Measurements from ENCODE around the gene SHC1. TPM values are rescaled to one million over a fixed set of nuclear protein-coding genes. Genes with fewer than 3 reads are reported as not detected.
"Not testable (repeated sequence)": the region's sequence is repeated elsewhere in the genome, so short reads cannot be mapped to it uniquely, and the experiment has no call there.

Gene SHC1
- total and polyA plus RNA-seq, 5 experiments from 2014 or later: 22.6 to 68.5 (median 27.4) TPM

GRCh38 chr1:154990276-154990675 lies 19.7 kb upstream of the SHC1 start:
- Mint-ChIP-seq H3K4me1 (peaks cover 9 to 25% (median 15%) of the 10 kb centered on the region in 4 donors), H3K9me3 (no peaks in the 10 kb centered on the region), H3K27ac (no peak overlapping the region), H3K36me3 (peaks cover 0 to 39% (median 3%) of the 10 kb centered on the region in 3 donors), H3K27me3 (no peaks in the 10 kb centered on the region), H3K4me3 (no peak overlapping the region)
- POLR2A ChIA-PET: interaction anchor here (0.6 to 1.6 kb wide), 5 partner anchors 9 to 54 kb away, joined by 3 to 4 read pairs (median 3); partner anchors contain the start of genes PBXIP1 and PMVK
- no peak for DNase-seq
- ATAC-seq: no peak

GRCh38 chr1:154989195-154989860 lies 18.8 kb upstream of the SHC1 start:
- DNase-seq (no peak), ATAC-seq (no peak)
- Mint-ChIP-seq H3K36me3 (peaks cover 0 to 42% (median 3%) of the 10 kb centered on the region in 3 donors), H3K4me1 (peaks cover 9 to 31% (median 15%) of the 10 kb centered on the region in 4 donors), H3K27ac (peak overlapping the region in 2 of 10 donors; percentile 79 to 88), H3K27me3 (no peaks in the 10 kb centered on the region), H3K4me3 (no peak overlapping the region), H3K9me3 (no peaks in the 10 kb centered on the region)
- POLR2A ChIA-PET: interaction anchor here (0.9 to 1.6 kb wide), 3 partner anchors 33 to 53 kb away, joined by 3 to 4 read pairs (median 3); partner anchors contain the start of genes PBXIP1 and PMVK

- Mint-ChIP-seq H3K9me3 (no peaks in the 10 kb centered on the region), H3K36me3 (peaks cover 0 to 42% (median 3%) of the 10 kb centered on the region in 3 donors), H3K27ac (peak overlapping the region in 3 of 10 donors; percentile 15 to 66 (median 40))
Measured at GRCh38 chr1:154988058-154988954, 17.8 kb upstream of the SHC1 start.

GRCh38 chr1:154987326-154987725 lies 16.8 kb upstream of the SHC1 start:
- Mint-ChIP-seq H3K36me3 (peaks cover 0 to 40% (median 3%) of the 10 kb centered on the region in 3 donors), H3K4me3 (no peak overlapping the region), H3K27me3 (no peaks in the 10 kb centered on the region), H3K9me3 (no peaks in the 10 kb centered on the region), H3K27ac (peak overlapping the region in 2 of 10 donors; percentile 20 to 21), H3K4me1 (peaks cover 10 to 37% (median 15%) of the 10 kb centered on the region in 4 donors)
- DNase-seq: no peak
- POLR2A ChIA-PET: interaction anchor here (0.9 to 2.0 kb wide), 2 partner anchors 12 to 23 kb away, joined by 3 to 7 read pairs; no protein-coding TSS in a partner anchor
- no peak for ATAC-seq

More at GRCh38 chr1:154988058-154988954, 17.8 kb upstream of the SHC1 start:
- Mint-ChIP-seq H3K4me3 (peak overlapping the region in 1 of 10 donors; percentile 29), H3K4me1 (peaks cover 9 to 38% (median 15%) of the 10 kb centered on the region in 4 donors), H3K27me3 (no peaks in the 10 kb centered on the region)
- POLR2A ChIA-PET: interaction anchor here (0.6 to 2.0 kb wide), 4 partner anchors 11 to 52 kb away, joined by 3 to 7 read pairs (median 3); partner anchors contain the start of gene PMVK
- ATAC-seq (no peak), DNase-seq (no peak)

- H3K27ac Mint-ChIP-seq, H3K27me3 Mint-ChIP-seq, DNase-seq, H3K4me3 Mint-ChIP-seq, H3K9me3 Mint-ChIP-seq, ATAC-seq: not testable (repeated sequence)
- peaks cover 0 to 40% (median 3%) of the 10 kb centered on the region in 3 donors for H3K36me3 Mint-ChIP-seq
- POLR2A ChIA-PET: interaction anchor here (2.0 kb wide), 1 partner anchor 13 kb away, joined by 7 read pairs; no protein-coding TSS in a partner anchor
- H3K4me1 Mint-ChIP-seq: peaks cover 11 to 37% (median 15%) of the 10 kb centered on the region in 4 donors
Measured at GRCh38 chr1:154986736-154987135, 16.2 kb upstream of the SHC1 start.

GRCh38 chr1:154983776-154984466 lies 13.4 kb upstream of the SHC1 start:
- H3K27ac Mint-ChIP-seq: peak overlapping the region in 2 of 10 donors; percentile 56 to 63
- ATAC-seq (no peak), DNase-seq (no peak)
- H3K4me3 Mint-ChIP-seq: no peak overlapping the region
- H3K36me3 Mint-ChIP-seq: peaks cover 0 to 29% (median 2%) of the 10 kb centered on the region in 3 donors
- no peaks in the 10 kb centered on the region for H3K9me3 Mint-ChIP-seq
- POLR2A ChIA-PET: interaction anchor here (0.5 to 4.7 kb wide), 19 partner anchors 9 to 1350 kb away, joined by 3 to 25 read pairs (median 8); partner anchors contain the start of genes CHTOP, CKS1B, LENEP and PBXIP1
- H3K4me1 Mint-ChIP-seq: peaks cover 2 to 30% (median 4%) of the 10 kb centered on the region in 4 donors
- no peaks in the 10 kb centered on the region for H3K27me3 Mint-ChIP-seq

- Mint-ChIP-seq H3K4me1 (peaks cover 0 to 21% (median 2%) of the 10 kb centered on the region in 4 donors), H3K27ac (peak within 1 kb of the TSS in 1 of 10 donors; percentile 63), H3K9me3 (no peaks in the 10 kb centered on the region), H3K4me3 (no peak within 1 kb of the TSS), H3K27me3 (no peaks in the 10 kb centered on the region), H3K36me3 (peaks cover 0 to 22% (median 2%) of the 10 kb centered on the region in 3 donors)
- DNase-seq (peak; percentile 84 to 98 (median 94)), ATAC-seq (peak; percentile 99 to 100)
- POLR2A ChIA-PET: interaction anchor here (0.5 to 4.7 kb wide), 18 partner anchors 9 to 1349 kb away, joined by 3 to 25 read pairs (median 10); partner anchors contain the start of genes CHTOP, CKS1B, LENEP and PBXIP1
Measured at GRCh38 chr1:154982897-154983648, 12.5 kb upstream of the SHC1 start, which contains the start of gene FLAD1. Gene FLAD1, plus strand, starts transcription at chr1:154983344. Its CDS starts 351 bp downstream, at chr1:154983695.

- Mint-ChIP-seq H3K4me1 (peaks cover 0 to 23% (median 4%) of the 10 kb centered on the region in 4 donors), H3K4me3 (no peak overlapping the region), H3K27ac (no peak overlapping the region), H3K27me3 (no peaks in the 10 kb centered on the region), H3K9me3 (no peaks in the 10 kb centered on the region), H3K36me3 (peaks cover 0 to 22% (median 2%) of the 10 kb centered on the region in 3 donors)
- POLR2A ChIA-PET: interaction anchor here (0.7 to 4.7 kb wide), 12 partner anchors 8 to 103 kb away, joined by 3 to 25 read pairs (median 16); partner anchors contain the start of genes CKS1B, LENEP, PBXIP1 and PMVK
- ATAC-seq (no peak), DNase-seq (no peak)
Measured at GRCh38 chr1:154982341-154982740, 11.8 kb upstream of the SHC1 start.

GRCh38 chr1:154978360-154978759 lies 7.8 kb upstream of the SHC1 start:
- ATAC-seq (no peak), DNase-seq (no peak)
- Mint-ChIP-seq H3K9me3 (no peaks in the 10 kb centered on the region), H3K4me3 (no peak overlapping the region), H3K27me3 (no peaks in the 10 kb centered on the region), H3K4me1 (peaks cover 0 to 5% (median 3%) of the 10 kb centered on the region in 4 donors), H3K36me3 (peaks cover 0 to 11% (median 2%) of the 10 kb centered on the region in 3 donors), H3K27ac (no peak overlapping the region)
- POLR2A ChIA-PET: interaction anchor here (0.6 to 1.0 kb wide), 3 partner anchors 17 to 35 kb away, joined by 3 to 5 read pairs (median 3); partner anchors contain the start of gene PYGO2

GRCh38 chr1:154977762-154978161 lies 7.2 kb upstream of the SHC1 start:
- H3K4me3 Mint-ChIP-seq, H3K4me1 Mint-ChIP-seq, H3K27me3 Mint-ChIP-seq, DNase-seq, ATAC-seq, H3K9me3 Mint-ChIP-seq: not testable (repeated sequence)
- peak overlapping the region in 3 of 10 donors; percentile 27 to 55 (median 31) for H3K27ac Mint-ChIP-seq
- POLR2A ChIA-PET: interaction anchor here (0.6 to 1.5 kb wide), 4 partner anchors 17 to 35 kb away, joined by 3 to 5 read pairs (median 4); partner anchors contain the start of gene PYGO2
- peaks cover 0 to 11% (median 2%) of the 10 kb centered on the region in 3 donors for H3K36me3 Mint-ChIP-seq

All from naive thymus-derived CD8-positive, alpha-beta T cell (primary cell).